Right cardiac atrium (tissue), 5 donors: ENCODE measurements around the gene EEA1. TPM values are rescaled to one million over a fixed set of nuclear protein-coding genes. Genes with fewer than 3 reads are reported as not detected.

Experiments
- ATAC-seq, 2 donors: fragments of 200-7000 bp; cut with Tn5 transposase; one replicate each; pipeline versions ENCODE4 v1.8.0 to v1.9.1; 2020; ENCODE audit warnings: moderate library complexity in 2 of 2, mild to moderate bottlenecking in 1 of 2
- DNase-seq, 3 donors: peaks; one replicate each; pipeline ENCODE4 v3.0.0-alpha.2; 2020
- H3K27ac ChIP-seq: one replicate; pipeline ENCODE4 v1.5.1; 2013; ENCODE audit warnings: mild to moderate bottlenecking, low read length, control low read depth, moderate library complexity
- H3K27me3 ChIP-seq: one replicate; pipeline ENCODE4 v1.6.1; 2013; ENCODE audit not compliant: control insufficient read depth, insufficient read depth
- H3K4me1 ChIP-seq: one replicate; pipeline ENCODE4 v1.6.1; 2013; ENCODE audit warnings: low read length; ENCODE audit not compliant: control insufficient read depth, insufficient read depth
- H3K4me3 ChIP-seq: one replicate; pipeline ENCODE4 v1.5.1; 2013; ENCODE audit warnings: low read length, control low read depth
- H3K9me3 ChIP-seq: one replicate; pipeline ENCODE4 v1.6.1; 2013; ENCODE audit warnings: low read length; ENCODE audit not compliant: control insufficient read depth
- WGBS: extraction: QIAGEN DNeasy Blood & Tissue Kit; methylation state at CpG from one replicate; pipeline ENCODE4 v1.1.7; 2013; 5-methylcytosine and 5-hydroxymethylcytosine counted together
- intact Hi-C, 4 donors: fragments of 100-400 bp; cut with DNase I; formaldehyde crosslinking; loops; one replicate each; pipeline versions ENCODE4 v1.11.0 to v1.14.0; 2022 to 2023
- polyA plus RNA-seq: library from polyadenylated mRNA; stranded (reverse); fragments of 200-250 nt; gene quantifications from one replicate; pipeline ENCODE4 v1.2.3, GENCODE V29; 2013
- total RNA-seq, 4 donors: library from RNA; stranded (reverse); fragmentation: NEBNext Ultra II Directional; extraction: Animal tissue kit (Norgen Biotek cat#: 25700); gene quantifications; one replicate each; pipeline ENCODE4 v1.2.1, GENCODE V29; 2021
- donor health status: healthy with polysubstance abuse.
- donor health status: DM: no; HTN: yes; CAD: no.
- donor health status: DM: no; HTN: no; CAD: no.
- donor health status: DM: no; HTN: yes; CAD: no; lungs with severe emphysema.
- donor health status: DM: yes; HTN: yes; CAD: no.

Gene EEA1
- total and polyA plus RNA-seq, 5 donors, result 4.2 to 27.2 (median 23.0) TPM

- no peaks in the 10 kb centered on the region for H3K9me3 ChIP-seq
- ATAC-seq (no peak), DNase-seq (no peak)
- no peak overlapping the region for H3K4me3 ChIP-seq
- H3K27ac ChIP-seq, result no peak overlapping the region
- 97% methylated on average over 2 of the region's 2 CpGs for WGBS
- H3K4me1 ChIP-seq, result peaks cover 2% of the 10 kb centered on the region
- intact Hi-C loops, result no loop called here
- H3K27me3 ChIP-seq, result no peaks in the 10 kb centered on the region
These were observed 16.4 kb downstream of the EEA1 start for GRCh38 chr12:92912672-92913071.

GRCh38 chr12:92912052-92912451, 17.0 kb downstream of the EEA1 start:
- intact Hi-C loops, result no loop called here
- Histone ChIP-seq H3K4me3 (no peak overlapping the region), H3K9me3 (no peaks in the 10 kb centered on the region), H3K27ac (no peak overlapping the region), H3K4me1 (peaks cover 2% of the 10 kb centered on the region), H3K27me3 (no peaks in the 10 kb centered on the region)
- WGBS, result 79% methylated on average over 3 of the region's 3 CpGs
- ATAC-seq (peak in 1 of 2 donors; percentile 19), DNase-seq (no peak)

GRCh38 chr12:92911339-92911738, 17.8 kb downstream of the EEA1 start:
- intact Hi-C loops, result no loop called here
- Histone ChIP-seq H3K4me3 (no peak overlapping the region), H3K9me3 (no peaks in the 10 kb centered on the region), H3K4me1 (peaks cover 2% of the 10 kb centered on the region), H3K27ac (no peak overlapping the region), H3K27me3 (no peaks in the 10 kb centered on the region)
- ATAC-seq, result no peak
- 73% methylated on average over 2 of the region's 2 CpGs for WGBS
- DNase-seq, result no peak

- WGBS, result 75% methylated on average over 3 of the region's 3 CpGs
- intact Hi-C loops, result no loop called here
- H3K27ac ChIP-seq, result no peak overlapping the region
- no peak overlapping the region for H3K4me3 ChIP-seq
- peaks cover 1% of the 10 kb centered on the region for H3K4me1 ChIP-seq
- ATAC-seq (no peak), DNase-seq (no peak)
- no peaks in the 10 kb centered on the region for H3K27me3 ChIP-seq
- no peaks in the 10 kb centered on the region for H3K9me3 ChIP-seq
These were observed 21.0 kb downstream of the EEA1 start for GRCh38 chr12:92908108-92908507.

GRCh38 chr12:92905811-92906554, 23.1 kb downstream of the EEA1 start:
- no peak for DNase-seq
- no peak for ATAC-seq
- H3K9me3 ChIP-seq, result no peaks in the 10 kb centered on the region
- WGBS, result 92% methylated on average over 7 of the region's 7 CpGs
- H3K27me3 ChIP-seq, result no peaks in the 10 kb centered on the region
- intact Hi-C loops, result no loop called here
- H3K27ac ChIP-seq, result no peak overlapping the region
- peaks cover 1% of the 10 kb centered on the region for H3K4me1 ChIP-seq
- no peak overlapping the region for H3K4me3 ChIP-seq

- no peak overlapping the region for H3K27ac ChIP-seq
- H3K4me1 ChIP-seq, result peaks cover 1% of the 10 kb centered on the region
- intact Hi-C loops, result no loop called here
- H3K4me3 ChIP-seq, result no peak overlapping the region
- H3K27me3 ChIP-seq, result no peaks in the 10 kb centered on the region
- no peak for DNase-seq
- WGBS, result 91% methylated on average over 9 of the region's 9 CpGs
- ATAC-seq, result no peak
- no peaks in the 10 kb centered on the region for H3K9me3 ChIP-seq
These were observed 23.8 kb downstream of the EEA1 start for GRCh38 chr12:92905258-92905810.

- Histone ChIP-seq H3K4me1 (peaks cover 3% of the 10 kb centered on the region), H3K27me3 (no peaks in the 10 kb centered on the region), H3K9me3 (no peaks in the 10 kb centered on the region), H3K27ac (no peak overlapping the region), H3K4me3 (no peak overlapping the region)
- 78% methylated on average over 6 of the region's 6 CpGs for WGBS
- DNase-seq, result no peak
- ATAC-seq, result no peak
- intact Hi-C loops, result no loop called here
These were observed 28.2 kb downstream of the EEA1 start for GRCh38 chr12:92900941-92901340.

- Histone ChIP-seq H3K27ac (peak overlapping the region; percentile 88), H3K27me3 (no peaks in the 10 kb centered on the region), H3K4me3 (no peak overlapping the region), H3K9me3 (no peaks in the 10 kb centered on the region), H3K4me1 (peaks cover 2% of the 10 kb centered on the region)
- intact Hi-C loops, result no loop called here
- 22% methylated on average over 3 of the region's 3 CpGs for WGBS
- peak; percentile 82 to 89 (median 86) for DNase-seq
- peak; percentile 98 to 99 for ATAC-seq
These were observed 29.6 kb downstream of the EEA1 start for GRCh38 chr12:92899386-92900001.

- peaks cover 2% of the 10 kb centered on the region for H3K4me1 ChIP-seq
- H3K27ac ChIP-seq, result peak overlapping the region; percentile 88
- ATAC-seq, result no peak
- intact Hi-C loops, result no loop called here
- DNase-seq, result no peak
- H3K4me3 ChIP-seq, result no peak overlapping the region
- H3K9me3 ChIP-seq, result no peaks in the 10 kb centered on the region
- H3K27me3 ChIP-seq, result no peaks in the 10 kb centered on the region
These were observed 30.3 kb downstream of the EEA1 start for GRCh38 chr12:92898755-92899154.

GRCh38 chr12:92897844-92898243, 31.3 kb downstream of the EEA1 start:
- no peak for ATAC-seq
- H3K27ac ChIP-seq, result no peak overlapping the region
- no peaks in the 10 kb centered on the region for H3K27me3 ChIP-seq
- intact Hi-C loops, result no loop called here
- no peaks in the 10 kb centered on the region for H3K9me3 ChIP-seq
- no peak for DNase-seq
- no peak overlapping the region for H3K4me3 ChIP-seq
- WGBS, result 97% methylated on average over 5 of the region's 5 CpGs
- peaks cover 2% of the 10 kb centered on the region for H3K4me1 ChIP-seq

- WGBS, result 87% methylated on average over 3 of the region's 3 CpGs
- H3K4me3 ChIP-seq, result no peak overlapping the region
- no peaks in the 10 kb centered on the region for H3K9me3 ChIP-seq
- DNase-seq, result no peak
- H3K27ac ChIP-seq, result no peak overlapping the region
- H3K27me3 ChIP-seq, result no peaks in the 10 kb centered on the region
- ATAC-seq, result no peak
- H3K4me1 ChIP-seq, result no peaks in the 10 kb centered on the region
- intact Hi-C loops, result no loop called here
These were observed 38.4 kb downstream of the EEA1 start for GRCh38 chr12:92890601-92891106.
